WTC11 (cell line): ENCODE results near the gene KLHL29. TPM values are rescaled to one million over a fixed set of nuclear protein-coding genes. Genes with fewer than 3 reads are reported as not detected.

Experiments
- ATAC-seq: fragments of 200-7000 bp; cut with Tn5 transposase; 2 replicates; pipeline ENCODE4 v1.10.0; 2021; ENCODE audit warnings: mild to moderate bottlenecking, moderate library complexity
- CTCF ChIA-PET: fragments of 300-600 bp; sonication (Branson Sonifier 250); formaldehyde crosslinking; loops from one replicate; lab custom pipeline; 2021; ENCODE audit warnings: antibody characterized with exemption; lab: Charles Lee
- POLR2A ChIA-PET: fragments of 350-600 bp; sonication (Branson Sonifier 250); formaldehyde crosslinking; loops from one replicate; lab custom pipeline; 2021; ENCODE audit warnings: antibody characterized with exemption; lab: Charles Lee
- DNase-seq: peaks from one replicate; pipeline ENCODE4 v3.0.0; 2021; ENCODE audit warnings: low spot score
- H3K27ac Mint-ChIP-seq: 2 replicates; pipeline ENCODE4 v1.8.0; 2021; ENCODE audit warnings: mixed read lengths
- H3K27me3 Mint-ChIP-seq: 2 replicates; pipeline ENCODE4 v1.8.0; 2021; ENCODE audit warnings: low read depth, mild to moderate bottlenecking, moderate library complexity, mixed read lengths
- H3K36me3 Mint-ChIP-seq: 2 replicates; pipeline ENCODE4 v1.8.0; 2021; ENCODE audit warnings: mixed read lengths
- H3K4me1 Mint-ChIP-seq: 2 replicates; pipeline ENCODE4 v1.8.0; 2022; ENCODE audit warnings: mixed read lengths
- H3K4me3 Mint-ChIP-seq: 2 replicates; pipeline ENCODE4 v1.8.0; 2021; ENCODE audit warnings: mild to moderate bottlenecking, moderate library complexity, mixed read lengths
- H3K9me3 Mint-ChIP-seq: 2 replicates; pipeline ENCODE4 v1.8.0; 2021; ENCODE audit warnings: mixed read lengths
- ATF1 ChIP-seq: sonication (generic); formaldehyde crosslinking; IDR thresholded peaks from 2 replicates; pipeline ENCODE4 v1.8.1; 2023; ENCODE audit warnings: mild to moderate bottlenecking, moderate library complexity, missing genetic modification reagents
- ATF2 ChIP-seq: sonication (generic); formaldehyde crosslinking; IDR thresholded peaks from 2 replicates; pipeline ENCODE4 v1.8.1; 2022; ENCODE audit warnings: low read depth, missing genetic modification reagents, borderline replicate concordance
- CREB1 ChIP-seq: sonication (generic); formaldehyde crosslinking; IDR thresholded peaks from 2 replicates; pipeline ENCODE4 v1.8.0; 2023; ENCODE audit warnings: mild to moderate bottlenecking, missing genetic modification reagents
- ETV6 ChIP-seq: sonication (generic); formaldehyde crosslinking; IDR thresholded peaks from 2 replicates; pipeline ENCODE4 v1.8.1; 2022; ENCODE audit warnings: mild to moderate bottlenecking, missing genetic modification reagents
- FOXP1 ChIP-seq: sonication (generic); formaldehyde crosslinking; IDR thresholded peaks from 2 replicates; pipeline ENCODE4 v1.8.0; 2022; ENCODE audit warnings: missing genetic modification reagents, mild to moderate bottlenecking, moderate library complexity, borderline replicate concordance
- IRF2 ChIP-seq: sonication (generic); formaldehyde crosslinking; IDR thresholded peaks from 2 replicates; pipeline ENCODE4 v1.8.0; 2022; ENCODE audit warnings: low read depth, missing genetic modification reagents, borderline replicate concordance
- KAT7 ChIP-seq: sonication (generic); formaldehyde crosslinking; IDR thresholded peaks from 2 replicates; pipeline ENCODE4 v1.8.1; 2023; ENCODE audit warnings: missing genetic modification reagents, mild to moderate bottlenecking, borderline replicate concordance
- MYBL2 ChIP-seq: sonication (generic); formaldehyde crosslinking; IDR thresholded peaks from 2 replicates; pipeline ENCODE4 v1.8.1; 2023; ENCODE audit warnings: mild to moderate bottlenecking, moderate library complexity, missing genetic modification reagents
- RORB ChIP-seq: fragments of 250-450 bp; sonication (Bioruptor Pico); IDR thresholded peaks from 2 replicates; pipeline ENCODE4 v1.9.0; 2021; ENCODE audit warnings: mild to moderate bottlenecking
- SOX15 ChIP-seq: fragments of 250-450 bp; sonication (Bioruptor Pico); IDR thresholded peaks from 2 replicates; pipeline ENCODE4 v1.9.0; 2021; ENCODE audit warnings: mild to moderate bottlenecking
- SP1 ChIP-seq: sonication (generic); formaldehyde crosslinking; conservative IDR thresholded peaks from 2 replicates; pipeline ENCODE4 v1.8.1; 2022; ENCODE audit warnings: missing genetic modification reagents
- STAT6 ChIP-seq: sonication (generic); formaldehyde crosslinking; conservative IDR thresholded peaks from 2 replicates; pipeline ENCODE4 v1.8.1; 2023; ENCODE audit warnings: mild to moderate bottlenecking, low read depth, missing genetic modification reagents, moderate library complexity
- TCF7 ChIP-seq: sonication (generic); formaldehyde crosslinking; IDR thresholded peaks from 2 replicates; pipeline ENCODE4 v1.8.0; 2022; ENCODE audit warnings: mild to moderate bottlenecking, low read depth, missing genetic modification reagents, moderate library complexity
- TEAD1 ChIP-seq: sonication (generic); formaldehyde crosslinking; IDR thresholded peaks from 2 replicates; pipeline ENCODE4 v1.8.0; 2022; ENCODE audit warnings: mild to moderate bottlenecking, missing genetic modification reagents
- TEAD4 ChIP-seq: sonication (generic); formaldehyde crosslinking; IDR thresholded peaks from 2 replicates; pipeline ENCODE4 v1.8.0; 2022; ENCODE audit warnings: mild to moderate bottlenecking, missing genetic modification reagents
- ZMAT4 ChIP-seq: fragments of 250-450 bp; sonication (Bioruptor Pico); IDR thresholded peaks from 2 replicates; pipeline ENCODE4 v1.9.0; 2021; ENCODE audit warnings: mild to moderate bottlenecking
- total RNA-seq: library from RNA; stranded (reverse); gene quantifications from 3 replicates; pipeline ENCODE4 v1.2.3, GENCODE V29; 2021
- TF ChIP-seq, protein P1 (sequence below): fragments of 250-450 bp; sonication (Bioruptor Pico); IDR thresholded peaks from 2 replicates; pipeline ENCODE4 v2.1.2; 2022; ENCODE audit warnings: mild to moderate bottlenecking, moderate library complexity
- TF ChIP-seq, protein P2 (sequence below): sonication (generic); formaldehyde crosslinking; IDR thresholded peaks from 2 replicates; pipeline ENCODE4 v1.8.1; 2023; ENCODE audit warnings: mild to moderate bottlenecking, moderate library complexity, missing genetic modification reagents
- TF ChIP-seq, protein P3 (sequence below): sonication (generic); formaldehyde crosslinking; IDR thresholded peaks from 2 replicates; pipeline ENCODE4 v1.8.0; 2023; ENCODE audit warnings: missing genetic modification reagents, mild to moderate bottlenecking, borderline replicate concordance

The KLHL29 gene
- total RNA-seq, 1 experiment from 2014 or later, result 7.1 TPM

GRCh38 chr2:23475473-23475872 lies 90.5 kb downstream of the KLHL29 start:
- POLR2A ChIA-PET, result interaction anchor here (0.7 kb wide), 2 partner anchors 50 to 406 kb away, joined by 4 to 7 read pairs; no protein-coding TSS in a partner anchor
- Mint-ChIP-seq H3K27me3 (peaks cover 27% of the 10 kb centered on the region), H3K9me3 (peaks cover 5% of the 10 kb centered on the region), H3K36me3 (no peaks in the 10 kb centered on the region; the same call in 1 of the 2 replicates), H3K4me1 (peaks cover 51% of the 10 kb centered on the region), H3K4me3 (no peak overlapping the region), H3K27ac (0 out of 2 replicates have a peak overlapping the region, but pooled peaks have one; percentile 42)
- CTCF ChIA-PET, result interaction anchor here (0.7 to 1.4 kb wide), 4 partner anchors 15 to 72 kb away, joined by 3 to 4 read pairs (median 4); no protein-coding TSS in a partner anchor
- ATAC-seq (peak; percentile 52), DNase-seq (no peak)
- TF ChIP-seq, protein P1, sequence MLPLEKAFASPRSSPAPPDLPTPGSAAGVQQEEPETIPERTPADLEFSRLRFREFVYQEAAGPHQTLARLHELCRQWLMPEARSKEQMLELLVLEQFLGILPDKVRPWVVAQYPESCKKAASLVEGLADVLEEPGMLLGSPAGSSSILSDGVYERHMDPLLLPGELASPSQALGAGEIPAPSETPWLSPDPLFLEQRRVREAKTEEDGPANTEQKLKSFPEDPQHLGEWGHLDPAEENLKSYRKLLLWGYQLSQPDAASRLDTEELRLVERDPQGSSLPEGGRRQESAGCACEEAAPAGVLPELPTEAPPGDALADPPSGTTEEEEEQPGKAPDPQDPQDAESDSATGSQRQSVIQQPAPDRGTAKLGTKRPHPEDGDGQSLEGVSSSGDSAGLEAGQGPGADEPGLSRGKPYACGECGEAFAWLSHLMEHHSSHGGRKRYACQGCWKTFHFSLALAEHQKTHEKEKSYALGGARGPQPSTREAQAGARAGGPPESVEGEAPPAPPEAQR (CRISPR knock-in tag), result no peak
- no peak for TF ChIP-seq IRF2 (CRISPR knock-in tag)
- no peak for TF ChIP-seq ZMAT4 (CRISPR knock-in tag)
- TF ChIP-seq STAT6 (CRISPR knock-in tag), result no peak
- no peak for TF ChIP-seq SOX15 (CRISPR knock-in tag)
- TF ChIP-seq TEAD4, result no peak
- TF ChIP-seq MYBL2 (CRISPR knock-in tag), result no peak
- TF ChIP-seq TCF7 (CRISPR knock-in tag), result no peak
- no peak for TF ChIP-seq CREB1
- TF ChIP-seq ATF1 (CRISPR knock-in tag), result no peak
- TF ChIP-seq, protein P2, sequence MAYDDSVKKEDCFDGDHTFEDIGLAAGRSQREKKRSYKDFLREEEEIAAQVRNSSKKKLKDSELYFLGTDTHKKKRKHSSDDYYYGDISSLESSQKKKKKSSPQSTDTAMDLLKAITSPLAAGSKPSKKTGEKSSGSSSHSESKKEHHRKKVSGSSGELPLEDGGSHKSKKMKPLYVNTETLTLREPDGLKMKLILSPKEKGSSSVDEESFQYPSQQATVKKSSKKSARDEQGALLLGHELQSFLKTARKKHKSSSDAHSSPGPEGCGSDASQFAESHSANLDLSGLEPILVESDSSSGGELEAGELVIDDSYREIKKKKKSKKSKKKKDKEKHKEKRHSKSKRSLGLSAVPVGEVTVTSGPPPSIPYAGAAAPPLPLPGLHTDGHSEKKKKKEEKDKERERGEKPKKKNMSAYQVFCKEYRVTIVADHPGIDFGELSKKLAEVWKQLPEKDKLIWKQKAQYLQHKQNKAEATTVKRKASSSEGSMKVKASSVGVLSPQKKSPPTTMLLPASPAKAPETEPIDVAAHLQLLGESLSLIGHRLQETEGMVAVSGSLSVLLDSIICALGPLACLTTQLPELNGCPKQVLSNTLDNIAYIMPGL (CRISPR knock-in tag), result no peak
- TF ChIP-seq KAT7 (CRISPR knock-in tag), result no peak
- no peak for TF ChIP-seq SP1
- no peak for TF ChIP-seq FOXP1 (CRISPR knock-in tag)
- no peak for TF ChIP-seq TEAD1 (CRISPR knock-in tag)
- no peak for TF ChIP-seq ETV6
- TF ChIP-seq ATF2 (CRISPR knock-in tag), result no peak
- TF ChIP-seq RORB (CRISPR knock-in tag), result no peak
- TF ChIP-seq, protein P3, sequence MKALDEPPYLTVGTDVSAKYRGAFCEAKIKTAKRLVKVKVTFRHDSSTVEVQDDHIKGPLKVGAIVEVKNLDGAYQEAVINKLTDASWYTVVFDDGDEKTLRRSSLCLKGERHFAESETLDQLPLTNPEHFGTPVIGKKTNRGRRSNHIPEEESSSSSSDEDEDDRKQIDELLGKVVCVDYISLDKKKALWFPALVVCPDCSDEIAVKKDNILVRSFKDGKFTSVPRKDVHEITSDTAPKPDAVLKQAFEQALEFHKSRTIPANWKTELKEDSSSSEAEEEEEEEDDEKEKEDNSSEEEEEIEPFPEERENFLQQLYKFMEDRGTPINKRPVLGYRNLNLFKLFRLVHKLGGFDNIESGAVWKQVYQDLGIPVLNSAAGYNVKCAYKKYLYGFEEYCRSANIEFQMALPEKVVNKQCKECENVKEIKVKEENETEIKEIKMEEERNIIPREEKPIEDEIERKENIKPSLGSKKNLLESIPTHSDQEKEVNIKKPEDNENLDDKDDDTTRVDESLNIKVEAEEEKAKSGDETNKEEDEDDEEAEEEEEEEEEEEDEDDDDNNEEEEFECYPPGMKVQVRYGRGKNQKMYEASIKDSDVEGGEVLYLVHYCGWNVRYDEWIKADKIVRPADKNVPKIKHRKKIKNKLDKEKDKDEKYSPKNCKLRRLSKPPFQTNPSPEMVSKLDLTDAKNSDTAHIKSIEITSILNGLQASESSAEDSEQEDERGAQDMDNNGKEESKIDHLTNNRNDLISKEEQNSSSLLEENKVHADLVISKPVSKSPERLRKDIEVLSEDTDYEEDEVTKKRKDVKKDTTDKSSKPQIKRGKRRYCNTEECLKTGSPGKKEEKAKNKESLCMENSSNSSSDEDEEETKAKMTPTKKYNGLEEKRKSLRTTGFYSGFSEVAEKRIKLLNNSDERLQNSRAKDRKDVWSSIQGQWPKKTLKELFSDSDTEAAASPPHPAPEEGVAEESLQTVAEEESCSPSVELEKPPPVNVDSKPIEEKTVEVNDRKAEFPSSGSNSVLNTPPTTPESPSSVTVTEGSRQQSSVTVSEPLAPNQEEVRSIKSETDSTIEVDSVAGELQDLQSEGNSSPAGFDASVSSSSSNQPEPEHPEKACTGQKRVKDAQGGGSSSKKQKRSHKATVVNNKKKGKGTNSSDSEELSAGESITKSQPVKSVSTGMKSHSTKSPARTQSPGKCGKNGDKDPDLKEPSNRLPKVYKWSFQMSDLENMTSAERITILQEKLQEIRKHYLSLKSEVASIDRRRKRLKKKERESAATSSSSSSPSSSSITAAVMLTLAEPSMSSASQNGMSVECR (CRISPR knock-in tag), result no peak
